HepG2 (cell line): ENCODE data around the gene STYX. TPM values are rescaled to one million over a fixed set of nuclear protein-coding genes. Genes with fewer than 3 reads are reported as not detected.

ENCODE experiments used
- ATAC-seq: fragments of 200-7000 bp; cut with Tn5 transposase; 3 replicates; pipeline ENCODE4 v1.9.1; 2020; ENCODE audit warnings: mild to moderate bottlenecking, moderate library complexity
- BruUV-seq: library from RNA; stranded (reverse); fragments of 400-500 nt; replicated peaks from 2 replicates; lab custom pipeline; 2021; lab: Mats Ljungman, UMichigan
- CTCF ChIA-PET: fragments of 300-600 bp; formaldehyde crosslinking; extraction: SDS; loops from one replicate; lab custom pipeline; 2021; ENCODE audit warnings: low total read pairs, inconsistent platforms, low intra/inter-chr PET ratio; lab: Yijun Ruan, JAX
- POLR2A ChIA-PET: fragments of 350-600 bp; sonication (Branson Sonifier 250); formaldehyde crosslinking; loops from one replicate; lab custom pipeline; 2020; ENCODE audit warnings: antibody characterized with exemption, inconsistent platforms; lab: Yijun Ruan, JAX
- DNase-seq: peaks from one replicate; pipeline ENCODE4 v3.0.0-alpha.2; 2015; ENCODE audit warnings: low spot score
- FAIRE-seq: peaks from 3 replicates; lab custom pipeline; 2011; peaks lifted over from hg19 to GRCh38; lab: Jason Lieb, UNC
- H2AFZ ChIP-seq: one replicate; pipeline ENCODE4 v1.6.1; 2011; ENCODE audit warnings: low read length, inconsistent platforms
- H3K27ac ChIP-seq: fragments of 300-600 bp; 3 replicates; pipeline ENCODE4 v1.8.0; 2011; ENCODE audit warnings: mixed run types, mild to moderate bottlenecking, mixed read lengths, low read length, inconsistent platforms; ENCODE audit not compliant: insufficient read depth; ENCODE audit errors: extremely low read length
- H3K27me3 ChIP-seq, 2 experiments: fragments of 200-600 bp in 1 of 2; 2 replicates in 1 of 2; 3 replicates in 1 of 2; pipeline versions ENCODE4 v1.6.0 to v1.8.0; 2011; ENCODE audit warnings: low read length in 2 of 2, mild to moderate bottlenecking in 2 of 2, moderate library complexity in 2 of 2, inconsistent platforms in 1 of 2; ENCODE audit not compliant: insufficient read depth in 2 of 2, control insufficient read depth in 1 of 2
- H3K36me3 ChIP-seq, 2 experiments: fragments of 200-600 bp in 1 of 2; replicated peaks in 1 of 2; 2 replicates in 1 of 2; 3 replicates in 1 of 2; pipeline versions ENCODE4 v1.5.1 to v1.8.0; 2011; ENCODE audit warnings: low read length in 2 of 2, inconsistent platforms in 1 of 2; ENCODE audit not compliant: insufficient read depth in 2 of 2, control insufficient read depth in 1 of 2
- H3K4me1 ChIP-seq: 2 replicates; pipeline ENCODE4 v1.5.1; 2012; ENCODE audit warnings: low read length, inconsistent platforms; ENCODE audit not compliant: insufficient read depth
- H3K4me2 ChIP-seq: 2 replicates; pipeline ENCODE4 v1.6.0; 2011; ENCODE audit warnings: low read depth, low read length, inconsistent platforms
- H3K4me3 ChIP-seq, 3 experiments: fragments of 200-600 bp in 1 of 3; sonication (generic), shearing (Covaris generic) in 1 of 3; replicated peaks in 1 of 3; 2 replicates each; pipeline ENCODE4 v1.5.1; 2011 to 2016; ENCODE audit warnings: low read length in 3 of 3, inconsistent platforms in 2 of 3, low read depth in 2 of 3, mild to moderate bottlenecking in 2 of 3, control low read depth in 1 of 3, mixed read lengths in 1 of 3; ENCODE audit not compliant: insufficient read depth in 1 of 3
- H3K79me2 ChIP-seq: one replicate; pipeline ENCODE4 v1.6.1; 2011; ENCODE audit warnings: low read length, inconsistent platforms; ENCODE audit not compliant: insufficient read depth
- H3K9ac ChIP-seq: 2 replicates; pipeline ENCODE4 v1.6.0; 2011; ENCODE audit warnings: mild to moderate bottlenecking, low read depth, low read length, inconsistent platforms; ENCODE audit not compliant: insufficient read depth
- H3K9me3 ChIP-seq: 2 replicates; pipeline ENCODE4 v1.5.1; 2012; ENCODE audit warnings: mild to moderate bottlenecking, low read length
- H4K20me1 ChIP-seq: 2 replicates; pipeline ENCODE4 v1.6.0; 2011; ENCODE audit warnings: inconsistent platforms, mild to moderate bottlenecking, low read length, moderate library complexity; ENCODE audit not compliant: insufficient read depth
- AKAP8 ChIP-seq: sonication (generic); formaldehyde crosslinking; IDR thresholded peaks from 2 replicates; pipeline ENCODE4 v1.5.1; 2020; ENCODE audit warnings: mild to moderate bottlenecking, missing genetic modification reagents
- HMGA1 ChIP-seq: sonication (generic); formaldehyde crosslinking; conservative IDR thresholded peaks from 2 replicates; pipeline ENCODE4 v1.4.0; 2020; ENCODE audit warnings: missing genetic modification reagents
- KDM5B ChIP-seq: sonication (generic); formaldehyde crosslinking; IDR thresholded peaks from 2 replicates; pipeline ENCODE4 v1.4.0; 2020; ENCODE audit warnings: missing genetic modification reagents, mild to moderate bottlenecking, borderline replicate concordance
- MBNL3 ChIP-seq: fragments of 250-450 bp; sonication (Bioruptor Pico); conservative IDR thresholded peaks from 2 replicates; pipeline ENCODE4 v1.8.0; 2022; ENCODE audit warnings: mild to moderate bottlenecking, inconsistent platforms
- NR2F2 ChIP-seq: IDR thresholded peaks from 2 replicates; pipeline ENCODE4 v1.6.1; 2012; ENCODE audit warnings: low read depth, inconsistent platforms, borderline replicate concordance
- RFX1 ChIP-seq: fragments of 450-650 bp; IDR thresholded peaks from 2 replicates; pipeline ENCODE4 v1.6.1; 2017
- ZFYVE20 ChIP-seq: sonication (generic); formaldehyde crosslinking; IDR thresholded peaks from 2 replicates; pipeline ENCODE4 v1.8.0; 2023; ENCODE audit warnings: low read depth, mild to moderate bottlenecking, moderate library complexity, missing genetic modification reagents, borderline replicate concordance
- ZKSCAN5 ChIP-seq: sonication (generic); formaldehyde crosslinking; IDR thresholded peaks from 2 replicates; pipeline ENCODE4 v1.5.1; 2020; ENCODE audit warnings: mild to moderate bottlenecking, missing genetic modification reagents
- ZNF138 ChIP-seq: sonication (generic); formaldehyde crosslinking; IDR thresholded peaks from 2 replicates; pipeline ENCODE4 v1.5.0; 2020; ENCODE audit warnings: mild to moderate bottlenecking, low read depth, missing genetic modification reagents
- ZNF20 ChIP-seq: sonication (generic); formaldehyde crosslinking; IDR thresholded peaks from 2 replicates; pipeline ENCODE4 v1.4.0; 2020; ENCODE audit warnings: mild to moderate bottlenecking, moderate library complexity, missing genetic modification reagents
- ZNF33A ChIP-seq: sonication (generic); formaldehyde crosslinking; IDR thresholded peaks from 2 replicates; pipeline ENCODE4 v1.5.1; 2020; ENCODE audit warnings: missing genetic modification reagents, mild to moderate bottlenecking, moderate library complexity, borderline replicate concordance
- ZNF496 ChIP-seq: sonication (generic); formaldehyde crosslinking; IDR thresholded peaks from 2 replicates; pipeline ENCODE4 v1.8.1; 2023; ENCODE audit warnings: mild to moderate bottlenecking, moderate library complexity, missing genetic modification reagents; ENCODE audit not compliant: insufficient replicate concordance
- ZNF546 ChIP-seq: sonication (generic); formaldehyde crosslinking; conservative IDR thresholded peaks from 2 replicates; pipeline ENCODE4 v1.8.1; 2023; ENCODE audit warnings: mild to moderate bottlenecking, missing genetic modification reagents
- ZNF629 ChIP-seq: sonication (generic); formaldehyde crosslinking; conservative IDR thresholded peaks from 2 replicates; pipeline ENCODE4 v1.5.0; 2020; ENCODE audit warnings: missing genetic modification reagents
- WGBS: methylation state at CpG from one replicate; pipeline ENCODE4 v1.1.6; 2017; ENCODE audit warnings: low lambda C conversion rate; 5-methylcytosine and 5-hydroxymethylcytosine counted together
- in situ Hi-C: cut with HindIII; loops from 2 replicates; pipeline ENCODE4 v1.10.0; 2017; ENCODE audit warnings: low pct_unique_long_range_greater_than_20kb; ENCODE audit not compliant: extremely low pct_ligation_motif_present
- intact Hi-C: fragments of 100-400 bp; cut with micrococcal nuclease; formaldehyde crosslinking; loops from one replicate; pipeline ENCODE4 v1.10.0; 2022; ENCODE audit not compliant: unreplicated experiment
- polyA plus RNA-seq, 8 experiments: library from polyadenylated mRNA; depleted of rRNA in 3 of 8; stranded (reverse) in 7 of 8; unstranded in 1 of 8; fragments of >200 nt; fragmentation: Illumina TruSeq in 4 of 8; extraction: Trizol in 4 of 8; gene quantifications; 2 replicates each; pipeline versions ENCODE4 v1.2.1 to v1.2.3, GENCODE V29; 2011 to 2016; ENCODE audit warnings: low read depth in 4 of 8, missing spikeins in 1 of 8, mixed read lengths in 1 of 8; ENCODE audit not compliant: insufficient read depth in 1 of 8
- total RNA-seq, 5 experiments: library from RNA; depleted of rRNA; stranded (reverse); fragments of >200 nt; fragmentation: Illumina TruSeq; extraction: Trizol; gene quantifications; 2 replicates each; pipeline ENCODE4 v1.2.3, GENCODE V29; 2016; ENCODE audit warnings: low read depth in 1 of 5
- TF ChIP-seq, protein P1 (sequence below): sonication (generic); formaldehyde crosslinking; IDR thresholded peaks from 2 replicates; pipeline ENCODE4 v1.4.0; 2020; ENCODE audit warnings: missing genetic modification reagents, mild to moderate bottlenecking, borderline replicate concordance
- TF ChIP-seq, protein P2 (sequence below), 2 experiments: fragments of 450-650 bp in 1 of 2; sonication (generic) in 1 of 2; formaldehyde crosslinking; IDR thresholded peaks; 2 replicates each; pipeline versions ENCODE4 v1.5.0 to v1.8.0; 2020 to 2022; ENCODE audit warnings: mild to moderate bottlenecking in 1 of 2, missing genetic modification reagents in 1 of 2
- TF ChIP-seq, protein P3 (sequence below): sonication (generic); formaldehyde crosslinking; IDR thresholded peaks from 2 replicates; pipeline ENCODE4 v1.4.0; 2020; ENCODE audit warnings: missing genetic modification reagents, borderline replicate concordance
- TF ChIP-seq, protein P4 (sequence below): IDR thresholded peaks from 2 replicates; pipeline ENCODE4 v1.6.1; 2018; ENCODE audit warnings: missing genetic modification reagents, mild to moderate bottlenecking, missing compliant biosample characterization

Gene STYX
- total and polyA plus RNA-seq, 2 of the 13 experiments (the other 11 are each of a cell fraction or from before 2014, with no cell fraction given) = 6.6 to 10.9 TPM

DNA sequence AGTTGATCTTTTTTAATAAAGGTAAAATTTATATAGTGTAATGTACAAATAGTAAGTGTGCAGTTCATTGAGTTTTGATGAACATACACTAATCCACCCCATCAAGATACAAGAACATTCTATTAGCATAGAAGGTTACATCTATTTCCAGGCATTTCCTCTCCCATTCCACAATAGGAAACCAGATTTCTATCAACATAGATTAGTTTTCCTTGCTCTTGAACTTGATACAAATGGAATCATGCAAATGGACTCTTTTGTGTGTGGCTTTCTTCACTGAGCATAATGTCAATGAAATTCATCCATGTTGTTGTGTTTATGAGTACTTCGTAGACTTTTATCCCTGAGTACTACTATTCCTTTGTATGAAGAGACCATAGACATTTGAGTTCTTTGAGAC lies 10.8 kb downstream of the STYX start:
- in situ Hi-C loops (no loop called here), intact Hi-C loops (no loop called here)
- WGBS = 100% methylated on average over 1 of the region's 1 CpG
- H3K4me3 ChIP-seq = no peak overlapping the region
- no peak for ATAC-seq
- no peak for FAIRE-seq
- H3K27ac ChIP-seq = no peak overlapping the region
- peaks cover 32% of the 10 kb centered on the region for H3K4me1 ChIP-seq
- H3K36me3 ChIP-seq = peaks cover 0 to 6% of the 10 kb centered on the region in 2 experiments; a peak in 2 of 5 replicates
- ChIA-PET CTCF (no interaction called here), POLR2A (interaction anchor here (1.7 kb wide), 1 partner anchor 14 kb away, joined by 4 read pairs; no protein-coding TSS in a partner anchor)
- no peaks in the 10 kb centered on the region for H4K20me1 ChIP-seq
- H3K9me3 ChIP-seq = no peaks in the 10 kb centered on the region
- H3K4me2 ChIP-seq = no peak overlapping the region
- H3K27me3 ChIP-seq = no peaks in the 10 kb centered on the region
- H2AFZ ChIP-seq = no peak overlapping the region
- peaks cover 69% of the 10 kb centered on the region for H3K79me2 ChIP-seq
- DNase-seq = no peak
- no peak overlapping the region for H3K9ac ChIP-seq
- BruUV-seq = no TSS peak
- TF ChIP-seq ZFYVE20 (CRISPR knock-in tag) (no peak), ZNF496 (CRISPR knock-in tag) (no peak), MBNL3 (no peak), AKAP8 (CRISPR knock-in tag) (no peak), ZNF629 (no peak), KDM5B (CRISPR knock-in tag) (no peak), ZKSCAN5 (CRISPR knock-in tag) (no peak), ZNF20 (no peak), NR2F2 (no peak), RFX1 (no peak), HMGA1 (CRISPR knock-in tag) (no peak), ZNF138 (CRISPR knock-in tag) (no peak), ZNF546 (CRISPR knock-in tag) (no peak), ZNF33A (CRISPR knock-in tag) (no peak)
- TF ChIP-seq, protein P1, sequence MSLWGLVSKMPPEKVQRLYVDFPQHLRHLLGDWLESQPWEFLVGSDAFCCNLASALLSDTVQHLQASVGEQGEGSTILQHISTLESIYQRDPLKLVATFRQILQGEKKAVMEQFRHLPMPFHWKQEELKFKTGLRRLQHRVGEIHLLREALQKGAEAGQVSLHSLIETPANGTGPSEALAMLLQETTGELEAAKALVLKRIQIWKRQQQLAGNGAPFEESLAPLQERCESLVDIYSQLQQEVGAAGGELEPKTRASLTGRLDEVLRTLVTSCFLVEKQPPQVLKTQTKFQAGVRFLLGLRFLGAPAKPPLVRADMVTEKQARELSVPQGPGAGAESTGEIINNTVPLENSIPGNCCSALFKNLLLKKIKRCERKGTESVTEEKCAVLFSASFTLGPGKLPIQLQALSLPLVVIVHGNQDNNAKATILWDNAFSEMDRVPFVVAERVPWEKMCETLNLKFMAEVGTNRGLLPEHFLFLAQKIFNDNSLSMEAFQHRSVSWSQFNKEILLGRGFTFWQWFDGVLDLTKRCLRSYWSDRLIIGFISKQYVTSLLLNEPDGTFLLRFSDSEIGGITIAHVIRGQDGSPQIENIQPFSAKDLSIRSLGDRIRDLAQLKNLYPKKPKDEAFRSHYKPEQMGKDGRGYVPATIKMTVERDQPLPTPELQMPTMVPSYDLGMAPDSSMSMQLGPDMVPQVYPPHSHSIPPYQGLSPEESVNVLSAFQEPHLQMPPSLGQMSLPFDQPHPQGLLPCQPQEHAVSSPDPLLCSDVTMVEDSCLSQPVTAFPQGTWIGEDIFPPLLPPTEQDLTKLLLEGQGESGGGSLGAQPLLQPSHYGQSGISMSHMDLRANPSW (CRISPR knock-in tag) = no peak
- TF ChIP-seq, protein P2, sequence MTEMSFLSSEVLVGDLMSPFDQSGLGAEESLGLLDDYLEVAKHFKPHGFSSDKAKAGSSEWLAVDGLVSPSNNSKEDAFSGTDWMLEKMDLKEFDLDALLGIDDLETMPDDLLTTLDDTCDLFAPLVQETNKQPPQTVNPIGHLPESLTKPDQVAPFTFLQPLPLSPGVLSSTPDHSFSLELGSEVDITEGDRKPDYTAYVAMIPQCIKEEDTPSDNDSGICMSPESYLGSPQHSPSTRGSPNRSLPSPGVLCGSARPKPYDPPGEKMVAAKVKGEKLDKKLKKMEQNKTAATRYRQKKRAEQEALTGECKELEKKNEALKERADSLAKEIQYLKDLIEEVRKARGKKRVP (CRISPR knock-in tag; IDR thresholded peaks at IDR 0.05) = no peak
- TF ChIP-seq, protein P3, sequence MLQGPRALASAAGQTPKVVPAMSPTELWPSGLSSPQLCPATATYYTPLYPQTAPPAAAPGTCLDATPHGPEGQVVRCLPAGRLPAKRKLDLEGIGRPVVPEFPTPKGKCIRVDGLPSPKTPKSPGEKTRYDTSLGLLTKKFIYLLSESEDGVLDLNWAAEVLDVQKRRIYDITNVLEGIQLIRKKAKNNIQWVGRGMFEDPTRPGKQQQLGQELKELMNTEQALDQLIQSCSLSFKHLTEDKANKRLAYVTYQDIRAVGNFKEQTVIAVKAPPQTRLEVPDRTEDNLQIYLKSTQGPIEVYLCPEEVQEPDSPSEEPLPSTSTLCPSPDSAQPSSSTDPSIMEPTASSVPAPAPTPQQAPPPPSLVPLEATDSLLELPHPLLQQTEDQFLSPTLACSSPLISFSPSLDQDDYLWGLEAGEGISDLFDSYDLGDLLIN = no peak
- TF ChIP-seq, protein P4, sequence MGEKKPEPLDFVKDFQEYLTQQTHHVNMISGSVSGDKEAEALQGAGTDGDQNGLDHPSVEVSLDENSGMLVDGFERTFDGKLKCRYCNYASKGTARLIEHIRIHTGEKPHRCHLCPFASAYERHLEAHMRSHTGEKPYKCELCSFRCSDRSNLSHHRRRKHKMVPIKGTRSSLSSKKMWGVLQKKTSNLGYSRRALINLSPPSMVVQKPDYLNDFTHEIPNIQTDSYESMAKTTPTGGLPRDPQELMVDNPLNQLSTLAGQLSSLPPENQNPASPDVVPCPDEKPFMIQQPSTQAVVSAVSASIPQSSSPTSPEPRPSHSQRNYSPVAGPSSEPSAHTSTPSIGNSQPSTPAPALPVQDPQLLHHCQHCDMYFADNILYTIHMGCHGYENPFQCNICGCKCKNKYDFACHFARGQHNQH (CRISPR knock-in tag) = no peak
